ENCODE data around the gene CLBA1.

DNA sequence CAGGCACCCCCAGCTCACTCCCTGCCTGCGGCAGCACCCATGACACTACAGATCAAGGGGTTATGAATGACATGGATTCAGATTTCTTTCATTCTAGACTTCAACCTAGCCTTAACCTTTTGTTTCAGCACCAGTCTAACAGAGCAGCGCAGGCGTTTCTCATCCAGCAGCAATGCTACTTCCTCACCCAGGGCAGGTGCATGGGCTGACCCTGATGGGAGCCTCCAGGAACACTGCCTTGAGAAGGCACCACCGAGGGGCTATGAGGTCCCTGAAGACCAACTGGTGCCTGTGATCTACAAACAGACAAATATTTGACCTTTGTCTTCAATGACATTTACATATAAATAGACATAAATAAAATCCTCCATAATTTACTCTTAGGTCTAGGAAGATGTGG is 24.5 kb downstream of the CLBA1 start:
- TF ChIP-seq, protein P1, sequence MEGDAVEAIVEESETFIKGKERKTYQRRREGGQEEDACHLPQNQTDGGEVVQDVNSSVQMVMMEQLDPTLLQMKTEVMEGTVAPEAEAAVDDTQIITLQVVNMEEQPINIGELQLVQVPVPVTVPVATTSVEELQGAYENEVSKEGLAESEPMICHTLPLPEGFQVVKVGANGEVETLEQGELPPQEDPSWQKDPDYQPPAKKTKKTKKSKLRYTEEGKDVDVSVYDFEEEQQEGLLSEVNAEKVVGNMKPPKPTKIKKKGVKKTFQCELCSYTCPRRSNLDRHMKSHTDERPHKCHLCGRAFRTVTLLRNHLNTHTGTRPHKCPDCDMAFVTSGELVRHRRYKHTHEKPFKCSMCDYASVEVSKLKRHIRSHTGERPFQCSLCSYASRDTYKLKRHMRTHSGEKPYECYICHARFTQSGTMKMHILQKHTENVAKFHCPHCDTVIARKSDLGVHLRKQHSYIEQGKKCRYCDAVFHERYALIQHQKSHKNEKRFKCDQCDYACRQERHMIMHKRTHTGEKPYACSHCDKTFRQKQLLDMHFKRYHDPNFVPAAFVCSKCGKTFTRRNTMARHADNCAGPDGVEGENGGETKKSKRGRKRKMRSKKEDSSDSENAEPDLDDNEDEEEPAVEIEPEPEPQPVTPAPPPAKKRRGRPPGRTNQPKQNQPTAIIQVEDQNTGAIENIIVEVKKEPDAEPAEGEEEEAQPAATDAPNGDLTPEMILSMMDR (IDR thresholded peaks at IDR 0.05): no peak
- TF ChIP-seq POLR2A (IDR thresholded peaks at IDR 0.05): no peak

Data from vagina (tissue), 2 donors.